ENCODE measurements around the gene GPX7. TPM values are rescaled to one million over a fixed set of nuclear protein-coding genes. Genes with fewer than 3 reads are reported as not detected.

GPX7 gene
- polyA plus RNA-seq, 1 donor from 2014 or later: 1.3 TPM

DNA sequence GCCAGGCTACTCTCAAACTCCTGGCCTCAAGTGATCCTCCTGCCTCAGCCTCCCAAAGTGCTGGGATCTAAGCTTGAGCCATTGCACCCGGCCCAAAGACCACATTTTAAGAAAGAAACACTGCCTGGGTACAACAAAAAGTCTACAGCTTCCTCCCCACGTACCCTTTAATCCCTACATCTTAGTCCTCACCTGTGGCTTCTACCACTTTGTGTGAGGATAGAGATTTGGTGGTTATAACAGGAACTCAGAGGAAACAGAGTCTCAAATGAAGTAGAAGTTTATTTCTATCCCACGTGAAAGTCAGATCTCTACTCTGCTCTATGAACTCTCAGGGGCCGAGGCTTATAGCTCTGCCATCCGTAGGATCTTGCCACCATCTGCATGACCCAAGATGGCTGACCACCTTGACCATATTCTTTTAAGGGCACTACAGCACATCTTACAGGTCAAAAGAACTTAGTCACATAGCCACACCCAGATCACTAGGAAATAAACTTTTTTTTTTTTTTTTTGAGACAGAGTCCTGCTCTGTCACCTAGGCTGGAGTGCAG, 13.4 kb downstream of the GPX7 start:
- TF ChIP-seq MXI1 (conservative IDR thresholded peaks at IDR 0.05; ENCODE audit: poor library complexity, severe bottlenecking): no peak
- TF ChIP-seq, protein P1, sequence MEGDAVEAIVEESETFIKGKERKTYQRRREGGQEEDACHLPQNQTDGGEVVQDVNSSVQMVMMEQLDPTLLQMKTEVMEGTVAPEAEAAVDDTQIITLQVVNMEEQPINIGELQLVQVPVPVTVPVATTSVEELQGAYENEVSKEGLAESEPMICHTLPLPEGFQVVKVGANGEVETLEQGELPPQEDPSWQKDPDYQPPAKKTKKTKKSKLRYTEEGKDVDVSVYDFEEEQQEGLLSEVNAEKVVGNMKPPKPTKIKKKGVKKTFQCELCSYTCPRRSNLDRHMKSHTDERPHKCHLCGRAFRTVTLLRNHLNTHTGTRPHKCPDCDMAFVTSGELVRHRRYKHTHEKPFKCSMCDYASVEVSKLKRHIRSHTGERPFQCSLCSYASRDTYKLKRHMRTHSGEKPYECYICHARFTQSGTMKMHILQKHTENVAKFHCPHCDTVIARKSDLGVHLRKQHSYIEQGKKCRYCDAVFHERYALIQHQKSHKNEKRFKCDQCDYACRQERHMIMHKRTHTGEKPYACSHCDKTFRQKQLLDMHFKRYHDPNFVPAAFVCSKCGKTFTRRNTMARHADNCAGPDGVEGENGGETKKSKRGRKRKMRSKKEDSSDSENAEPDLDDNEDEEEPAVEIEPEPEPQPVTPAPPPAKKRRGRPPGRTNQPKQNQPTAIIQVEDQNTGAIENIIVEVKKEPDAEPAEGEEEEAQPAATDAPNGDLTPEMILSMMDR (IDR thresholded peaks at IDR 0.05; ENCODE audit: poor library complexity, severe bottlenecking): no peak
- TF ChIP-seq SMC3 (conservative IDR thresholded peaks at IDR 0.05; ENCODE audit: poor library complexity): no peak
- TF ChIP-seq RAD21 (conservative IDR thresholded peaks at IDR 0.05): no peak
- TF ChIP-seq EZH2 (IDR thresholded peaks at IDR 0.05; ENCODE audit: borderline replicate concordance, insufficient read depth, low read length, poor library complexity, severe bottlenecking): no peak
- no peak for TF ChIP-seq EP300 (conservative IDR thresholded peaks at IDR 0.05; ENCODE audit: poor library complexity, severe bottlenecking)
- no peak for TF ChIP-seq TAF1 (IDR thresholded peaks at IDR 0.05; ENCODE audit: low read depth)
- TF ChIP-seq, protein P2, sequence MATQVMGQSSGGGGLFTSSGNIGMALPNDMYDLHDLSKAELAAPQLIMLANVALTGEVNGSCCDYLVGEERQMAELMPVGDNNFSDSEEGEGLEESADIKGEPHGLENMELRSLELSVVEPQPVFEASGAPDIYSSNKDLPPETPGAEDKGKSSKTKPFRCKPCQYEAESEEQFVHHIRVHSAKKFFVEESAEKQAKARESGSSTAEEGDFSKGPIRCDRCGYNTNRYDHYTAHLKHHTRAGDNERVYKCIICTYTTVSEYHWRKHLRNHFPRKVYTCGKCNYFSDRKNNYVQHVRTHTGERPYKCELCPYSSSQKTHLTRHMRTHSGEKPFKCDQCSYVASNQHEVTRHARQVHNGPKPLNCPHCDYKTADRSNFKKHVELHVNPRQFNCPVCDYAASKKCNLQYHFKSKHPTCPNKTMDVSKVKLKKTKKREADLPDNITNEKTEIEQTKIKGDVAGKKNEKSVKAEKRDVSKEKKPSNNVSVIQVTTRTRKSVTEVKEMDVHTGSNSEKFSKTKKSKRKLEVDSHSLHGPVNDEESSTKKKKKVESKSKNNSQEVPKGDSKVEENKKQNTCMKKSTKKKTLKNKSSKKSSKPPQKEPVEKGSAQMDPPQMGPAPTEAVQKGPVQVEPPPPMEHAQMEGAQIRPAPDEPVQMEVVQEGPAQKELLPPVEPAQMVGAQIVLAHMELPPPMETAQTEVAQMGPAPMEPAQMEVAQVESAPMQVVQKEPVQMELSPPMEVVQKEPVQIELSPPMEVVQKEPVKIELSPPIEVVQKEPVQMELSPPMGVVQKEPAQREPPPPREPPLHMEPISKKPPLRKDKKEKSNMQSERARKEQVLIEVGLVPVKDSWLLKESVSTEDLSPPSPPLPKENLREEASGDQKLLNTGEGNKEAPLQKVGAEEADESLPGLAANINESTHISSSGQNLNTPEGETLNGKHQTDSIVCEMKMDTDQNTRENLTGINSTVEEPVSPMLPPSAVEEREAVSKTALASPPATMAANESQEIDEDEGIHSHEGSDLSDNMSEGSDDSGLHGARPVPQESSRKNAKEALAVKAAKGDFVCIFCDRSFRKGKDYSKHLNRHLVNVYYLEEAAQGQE (IDR thresholded peaks at IDR 0.05; ENCODE audit: borderline replicate concordance): no peak
- no peak for TF ChIP-seq POLR2AphosphoS5 (IDR thresholded peaks at IDR 0.05)
- Histone ChIP-seq H3K9ac (ENCODE audit: low read length) (no peak overlapping the region), H3K4me3 (ENCODE audit: low read length) (no peak overlapping the region), H3K27ac (ENCODE audit: low read length) (no peak overlapping the region), H3K79me2 (replicated peaks; ENCODE audit: insufficient read depth, low read length) (no peaks in the 10 kb centered on the region), H3K9me3 (ENCODE audit: low read length) (no peaks in the 10 kb centered on the region), H3F3A (ENCODE audit: insufficient read depth, low read length, poor library complexity, severe bottlenecking) (no peaks in the 10 kb centered on the region), H3K36me3 (ENCODE audit: insufficient read depth, low read length) (no peaks in the 10 kb centered on the region), H3K4me2 (ENCODE audit: low read length) (no peak overlapping the region), H4K20me1 (ENCODE audit: insufficient read depth) (no peaks in the 10 kb centered on the region), H2AFZ (ENCODE audit: low read depth, low read length) (no peak overlapping the region), H3K27me3 (ENCODE audit: insufficient read depth, low read depth, low read length) (no peaks in the 10 kb centered on the region), H3K9me2 (ENCODE audit: insufficient read depth, low read length) (no peaks in the 10 kb centered on the region)

DNA sequence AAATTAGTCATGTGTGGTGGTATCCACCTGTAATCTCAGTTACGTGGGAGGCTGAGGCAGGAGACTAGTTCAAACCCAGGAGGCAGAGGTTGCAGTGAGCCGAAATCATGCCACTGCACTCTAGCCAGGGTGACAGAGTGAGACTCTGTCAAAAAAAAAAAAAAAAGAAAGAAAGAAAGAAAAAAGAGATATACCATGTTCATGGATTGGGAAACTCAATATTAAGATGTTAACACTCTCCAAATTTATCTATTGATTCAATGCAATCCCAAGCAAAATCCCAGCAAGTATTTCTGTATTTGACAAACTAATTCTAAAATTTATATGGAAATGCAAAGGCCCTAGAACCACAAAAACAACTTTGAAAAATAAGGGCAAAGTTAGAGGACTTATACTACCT, 19.8 kb downstream of the GPX7 start:
- H3K9me2 ChIP-seq (ENCODE audit: insufficient read depth, low read length): no peaks in the 10 kb centered on the region
- H3K79me2 ChIP-seq (replicated peaks; ENCODE audit: insufficient read depth, low read length): no peaks in the 10 kb centered on the region
- no peak overlapping the region for H2AFZ ChIP-seq (ENCODE audit: low read depth, low read length)
- H3K36me3 ChIP-seq (ENCODE audit: insufficient read depth, low read length): no peaks in the 10 kb centered on the region
- H3K4me2 ChIP-seq (ENCODE audit: low read length): no peak overlapping the region
- H4K20me1 ChIP-seq (ENCODE audit: insufficient read depth): no peaks in the 10 kb centered on the region
- no peaks in the 10 kb centered on the region for H3K9me3 ChIP-seq (ENCODE audit: low read length)
- H3F3A ChIP-seq (ENCODE audit: insufficient read depth, low read length, poor library complexity, severe bottlenecking): no peaks in the 10 kb centered on the region
- no peaks in the 10 kb centered on the region for H3K27me3 ChIP-seq (ENCODE audit: insufficient read depth, low read depth, low read length)
- TF ChIP-seq SMC3 (conservative IDR thresholded peaks at IDR 0.05; ENCODE audit: poor library complexity): no peak
- no peak for TF ChIP-seq MXI1 (conservative IDR thresholded peaks at IDR 0.05; ENCODE audit: poor library complexity, severe bottlenecking)
- no peak for TF ChIP-seq EP300 (conservative IDR thresholded peaks at IDR 0.05; ENCODE audit: poor library complexity, severe bottlenecking)
- TF ChIP-seq EZH2 (IDR thresholded peaks at IDR 0.05; ENCODE audit: borderline replicate concordance, insufficient read depth, low read length, poor library complexity, severe bottlenecking): no peak
- no peak for TF ChIP-seq RAD21 (conservative IDR thresholded peaks at IDR 0.05)
- no peak for TF ChIP-seq POLR2AphosphoS5 (IDR thresholded peaks at IDR 0.05)
- TF ChIP-seq TAF1 (IDR thresholded peaks at IDR 0.05; ENCODE audit: low read depth): no peak
- no peak overlapping the region for H3K9ac ChIP-seq (ENCODE audit: low read length)
- H3K4me3 ChIP-seq (ENCODE audit: low read length): no peak overlapping the region
- H3K27ac ChIP-seq (ENCODE audit: low read length): no peak overlapping the region

Measured in neural cell (in vitro differentiated cells).